Epithelial cell of prostate (primary cell): ENCODE measurements around the gene THSD4.
A peak's percentile ranks its signal among the peaks of the same experiment; 100 is the strongest.
"Not testable (repeated sequence)": the region's sequence is repeated elsewhere in the genome, so short reads cannot be mapped to it uniquely, and the experiment has no call there.

Experiments used
- DNase-seq: peaks from one replicate; pipeline ENCODE4 v3.0.0-alpha.2; 2011; ENCODE audit warnings: low read depth, low spot score
- H3K27ac ChIP-seq: fragments of 450-650 bp; 2 replicates; pipeline ENCODE4 v1.5.1; 2017; ENCODE audit warnings: mild to moderate bottlenecking

The THSD4 gene

GRCh38 chr15:71213943-71214342, 98.7 kb downstream of the THSD4 start:
- not testable (repeated sequence) for DNase-seq, H3K27ac ChIP-seq

GRCh38 chr15:71215126-71215894, 100.0 kb downstream of the THSD4 start:
- peak overlapping the region; percentile 23 for H3K27ac ChIP-seq
- no peak for DNase-seq

GRCh38 chr15:71218272-71218805, 103.1 kb downstream of the THSD4 start:
- peak overlapping the region; percentile 87 for H3K27ac ChIP-seq
- no peak for DNase-seq

GRCh38 chr15:71219101-71219500, 103.8 kb downstream of the THSD4 start:
- peak overlapping the region; percentile 87 for H3K27ac ChIP-seq

GRCh38 chr15:71219645-71220044, 104.4 kb downstream of the THSD4 start:
- H3K27ac ChIP-seq: peak overlapping the region; percentile 87
- peak; percentile 77 for DNase-seq

More at GRCh38 chr15:71219101-71219500, 103.8 kb downstream of the THSD4 start:
- no peak for DNase-seq

GRCh38 chr15:71220828-71221227, 105.6 kb downstream of the THSD4 start:
- H3K27ac ChIP-seq: peak overlapping the region; percentile 87
- DNase-seq: no peak

GRCh38 chr15:71221417-71221816, 106.1 kb downstream of the THSD4 start:
- DNase-seq: no peak
- H3K27ac ChIP-seq: no peak overlapping the region

- peak overlapping the region; percentile 64 for H3K27ac ChIP-seq
- DNase-seq: no peak
Observed at GRCh38 chr15:71223516-71223915, 108.2 kb downstream of the THSD4 start.

GRCh38 chr15:71224024-71224423, 108.8 kb downstream of the THSD4 start:
- no peak for DNase-seq
- peak overlapping the region; percentile 64 for H3K27ac ChIP-seq

GRCh38 chr15:71225851-71226250, 110.6 kb downstream of the THSD4 start:
- no peak for DNase-seq

GRCh38 chr15:71226536-71227455, 111.5 kb downstream of the THSD4 start:
- DNase-seq: no peak
- no peak overlapping the region for H3K27ac ChIP-seq

More at GRCh38 chr15:71225851-71226250, 110.6 kb downstream of the THSD4 start:
- H3K27ac ChIP-seq: no peak overlapping the region

- no peak for DNase-seq
- H3K27ac ChIP-seq: no peak overlapping the region
Observed at GRCh38 chr15:71228403-71228802, 113.1 kb downstream of the THSD4 start.

GRCh38 chr15:71230303-71230702, 115.0 kb downstream of the THSD4 start:
- no peak overlapping the region for H3K27ac ChIP-seq
- no peak for DNase-seq

- H3K27ac ChIP-seq: no peak overlapping the region
- no peak for DNase-seq
Observed at GRCh38 chr15:71231758-71232157, 116.5 kb downstream of the THSD4 start.

GRCh38 chr15:71232411-71232810, 117.1 kb downstream of the THSD4 start:
- DNase-seq: no peak
- no peak overlapping the region for H3K27ac ChIP-seq

- DNase-seq: peak; percentile 94
- H3K27ac ChIP-seq: peak overlapping the region; percentile 64
Observed at GRCh38 chr15:71237456-71238188, 122.4 kb downstream of the THSD4 start.

GRCh38 chr15:71238926-71239325, 123.7 kb downstream of the THSD4 start:
- peak overlapping the region; percentile 64 for H3K27ac ChIP-seq
- no peak for DNase-seq

GRCh38 chr15:71239592-71240364, 124.5 kb downstream of the THSD4 start:
- DNase-seq: no peak
- H3K27ac ChIP-seq: no peak overlapping the region

GRCh38 chr15:71242292-71242691, 127.0 kb downstream of the THSD4 start:
- DNase-seq: no peak

More at GRCh38 chr15:71242292-71242691, 127.0 kb downstream of the THSD4 start:
- H3K27ac ChIP-seq: no peak overlapping the region
